GM19455 (cell line): ENCODE data around the gene NF2.

Experiments used
- ATAC-seq: cut with Tn5 transposase; IDR thresholded peaks from one replicate; pipeline ENCODE4 v1.9.1; 2021; ENCODE audit not compliant: unreplicated experiment

Gene NF2

GRCh38 chr22:29740216-29740615 is 136.8 kb downstream of the NF2 start:
- no peak for ATAC-seq

DNA sequence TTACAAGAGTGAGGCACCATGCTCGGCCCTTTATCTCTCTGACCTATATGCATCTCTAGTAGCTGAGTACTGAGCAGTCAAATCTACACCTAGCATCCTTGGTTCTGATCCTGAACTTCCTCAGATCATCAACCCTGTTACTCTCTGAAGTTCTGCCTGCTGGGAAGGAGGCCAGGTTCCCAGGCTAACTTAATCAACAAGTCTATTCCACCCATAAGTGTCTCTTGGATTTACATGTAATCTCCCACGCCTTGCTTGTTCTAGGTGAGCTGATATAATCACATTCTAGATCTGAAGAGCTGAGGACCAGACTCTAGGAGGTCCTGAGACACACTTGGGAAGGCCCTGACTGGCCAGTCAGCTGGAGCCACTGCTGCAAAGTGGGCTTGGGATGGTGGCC is 138.5 kb downstream of the NF2 start:
- no peak for ATAC-seq

- ATAC-seq, result no peak
Observed at GRCh38 chr22:29742326-29742725, 138.9 kb downstream of the NF2 start.

- no peak for ATAC-seq
Observed at GRCh38 chr22:29744902-29745301, 141.5 kb downstream of the NF2 start.

GRCh38 chr22:29747832-29748231 is 144.4 kb downstream of the NF2 start:
- no peak for ATAC-seq
